Stimulated activated CD8-positive, alpha-beta memory T cell treated with anti-CD3 and anti-CD28 coated beads, Interleukin-4, amount 100 ng/mL, for 24 hours (primary cell): ENCODE measurements around the gene ANKRD23.

Experiments
- DNase-seq: peaks from one replicate; pipeline ENCODE4 v3.0.0-alpha.2; 2020; ENCODE audit warnings: low read depth

ANKRD23 gene

DNA sequence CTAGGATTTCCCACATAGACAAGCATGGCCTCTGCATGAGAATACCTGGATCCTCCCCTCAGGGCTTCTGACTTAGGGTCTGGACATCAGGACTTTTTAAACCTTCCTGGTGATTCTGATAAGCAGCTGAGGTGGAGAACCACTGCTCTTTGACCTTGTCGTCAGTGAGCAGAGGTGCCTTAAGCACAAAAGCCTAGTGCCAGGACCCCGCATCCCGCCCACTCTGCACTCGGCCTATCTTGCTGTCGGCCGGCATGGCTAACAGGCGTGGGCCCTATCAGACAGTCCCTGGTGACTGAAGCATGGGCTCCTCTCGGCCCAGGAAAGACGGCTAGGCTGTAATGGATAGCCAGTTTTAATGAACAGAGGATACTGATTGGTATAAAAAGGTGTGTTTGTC is 6.2 kb downstream of the ANKRD23 start:
- DNase-seq: no peak

DNA sequence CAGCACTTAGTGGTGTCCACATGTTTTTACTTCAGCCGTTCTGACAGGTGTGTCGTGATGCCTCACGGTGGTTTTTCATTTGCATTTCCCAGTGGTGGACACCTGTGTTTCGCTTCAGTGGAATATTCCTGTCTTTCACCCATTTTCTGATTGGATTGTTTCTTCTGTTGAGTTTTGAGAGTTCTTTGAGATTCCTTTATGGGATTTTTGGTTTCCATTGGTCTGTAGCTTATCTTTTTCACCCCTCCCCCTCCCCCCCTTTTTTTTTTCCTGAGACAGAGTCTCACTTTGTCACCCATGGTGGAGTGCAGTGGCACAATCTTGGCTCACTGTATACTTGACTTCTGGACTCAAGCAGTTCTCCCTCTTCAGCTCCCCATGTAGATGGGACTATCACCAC is 8.0 kb downstream of the ANKRD23 start:
- DNase-seq: no peak

DNA sequence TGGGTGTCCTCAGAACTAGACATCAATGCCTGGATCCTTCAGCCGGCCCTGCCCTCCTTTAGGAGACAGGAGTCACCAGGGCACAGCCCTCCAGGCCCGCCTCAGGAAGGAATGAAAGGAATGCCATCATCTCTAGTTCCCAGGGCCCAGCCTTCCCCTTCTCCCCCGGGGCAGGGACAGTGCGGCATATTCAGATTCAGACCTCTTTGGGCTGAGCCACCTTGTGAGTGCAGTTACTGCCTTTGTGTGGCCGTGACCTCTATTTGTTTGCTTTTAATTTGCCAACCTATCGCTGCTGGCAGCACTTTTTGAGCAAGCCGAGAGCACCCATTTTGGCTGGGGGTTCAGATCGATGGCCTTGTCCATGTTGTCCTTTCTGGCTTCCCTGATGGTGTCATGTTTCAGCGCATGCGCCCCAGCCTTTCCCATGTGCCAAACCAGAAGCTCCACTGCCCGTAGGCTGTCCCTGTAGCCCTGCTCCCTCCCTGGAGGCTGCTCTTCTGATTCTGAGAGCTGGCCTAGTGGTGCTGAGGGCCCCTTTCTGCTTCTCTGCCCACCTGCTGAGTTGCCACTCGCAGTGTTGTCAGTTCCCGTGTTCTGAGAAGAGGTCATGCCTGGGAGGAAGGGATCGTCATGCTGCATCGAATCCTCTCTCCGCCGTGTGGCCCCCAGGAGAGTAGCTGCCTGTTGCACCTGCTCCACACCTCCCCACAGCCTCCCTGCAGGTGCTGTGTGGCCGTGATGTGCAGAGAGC is 10.9 kb downstream of the ANKRD23 start:
- DNase-seq: no peak

DNA sequence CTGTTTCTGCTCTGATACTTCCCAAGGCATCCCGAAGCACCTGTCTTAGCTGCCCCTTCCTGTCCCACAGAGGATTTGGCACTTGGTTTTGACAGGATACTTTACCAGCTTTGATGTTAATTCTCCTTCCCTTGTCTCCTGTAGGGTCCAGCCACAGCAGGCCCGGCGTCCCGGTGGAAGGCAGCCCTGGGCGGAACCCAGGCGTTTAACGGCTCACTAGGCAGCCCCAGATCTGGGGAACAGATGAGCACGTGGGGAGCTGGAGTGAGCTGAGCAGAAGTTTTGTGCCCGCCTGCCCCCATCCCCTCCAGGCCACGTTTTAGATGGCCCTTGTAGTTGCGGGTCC is 11.4 kb downstream of the ANKRD23 start:
- no peak for DNase-seq

DNA sequence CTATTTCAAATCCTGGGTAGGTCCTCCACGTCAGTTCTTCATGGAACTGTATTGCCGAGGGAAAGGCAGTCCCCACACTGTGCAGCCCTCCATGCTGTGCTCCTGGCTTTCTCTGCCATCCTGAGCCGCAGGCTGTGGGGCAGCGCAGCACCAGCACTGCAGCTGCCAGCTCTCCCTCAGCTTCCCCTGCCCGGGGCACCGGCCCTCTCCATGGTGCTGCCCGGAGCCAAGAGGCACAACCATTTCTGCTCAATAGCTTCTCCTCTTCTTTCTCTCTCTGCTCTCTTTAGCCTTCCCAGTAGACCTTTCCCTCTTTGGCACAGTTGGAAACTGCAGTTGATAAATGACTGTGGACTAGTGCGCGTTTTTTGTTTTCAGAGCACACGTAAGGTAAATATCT is 12.1 kb downstream of the ANKRD23 start:
- DNase-seq: no peak

DNA sequence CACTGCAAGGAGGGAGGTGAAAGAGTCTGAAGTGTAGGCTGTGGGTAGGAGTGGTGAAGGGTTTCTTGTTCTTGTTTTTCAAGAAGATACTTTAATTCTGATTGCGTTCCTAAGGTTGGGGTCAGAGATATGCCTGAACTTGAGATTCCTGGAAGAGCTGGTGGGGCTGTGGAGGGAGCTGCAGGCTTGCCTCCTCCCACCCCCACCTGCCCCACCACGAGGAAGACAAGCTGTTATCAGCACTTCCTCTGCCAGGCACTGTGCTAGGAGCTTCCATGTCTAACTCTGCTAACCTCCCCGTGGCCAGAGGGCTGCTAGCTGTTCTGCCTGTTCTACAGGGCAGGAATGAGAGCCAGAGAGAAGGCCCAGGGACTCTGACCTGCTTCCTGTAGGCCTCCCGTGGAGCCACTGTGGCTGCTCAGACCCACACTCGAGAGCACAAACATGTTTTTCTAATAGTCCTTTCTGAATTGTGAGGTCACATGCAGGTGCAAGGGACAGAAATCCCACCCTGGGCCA is 13.7 kb downstream of the ANKRD23 start:
- DNase-seq: no peak

DNA sequence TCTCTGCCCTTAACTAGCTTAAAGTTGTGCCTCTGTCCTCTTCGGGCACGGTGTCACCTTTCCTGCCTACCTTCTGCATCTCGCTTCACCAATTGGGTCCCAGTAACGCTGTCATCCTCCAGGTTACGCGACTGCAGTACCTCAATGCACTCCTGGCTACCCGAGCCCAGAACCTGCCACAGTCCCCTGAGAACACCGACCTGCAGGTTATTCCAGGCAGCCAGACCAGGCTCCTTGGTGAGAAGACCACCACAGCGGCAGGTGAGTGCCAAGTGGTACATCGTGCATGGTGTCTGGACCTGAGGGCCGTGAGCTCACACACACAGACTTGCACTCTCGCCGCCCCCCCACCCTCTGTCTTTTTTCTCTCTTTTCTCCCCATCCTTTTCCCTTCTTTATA is 14.9 kb downstream of the ANKRD23 start:
- DNase-seq: no peak

DNA sequence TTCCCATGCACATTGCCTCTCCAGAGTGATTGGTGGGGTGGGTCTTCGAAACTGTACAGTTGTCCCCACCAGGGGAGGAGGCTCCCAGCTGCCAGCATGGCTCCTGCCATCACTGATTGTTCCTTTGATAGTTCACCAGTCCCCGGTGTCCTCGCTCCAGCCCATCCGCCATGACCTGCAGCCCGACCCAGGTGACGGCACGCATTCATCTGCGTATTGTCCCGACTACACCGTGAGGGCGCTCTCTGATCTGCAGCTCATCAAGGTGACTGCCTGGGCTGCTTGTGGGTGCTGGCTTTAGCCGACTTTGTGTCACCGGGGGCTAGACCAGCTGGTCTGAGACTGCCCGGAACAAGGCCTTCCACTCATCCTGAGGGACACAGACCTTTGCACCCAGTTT is 15.4 kb downstream of the ANKRD23 start:
- no peak for DNase-seq

DNA sequence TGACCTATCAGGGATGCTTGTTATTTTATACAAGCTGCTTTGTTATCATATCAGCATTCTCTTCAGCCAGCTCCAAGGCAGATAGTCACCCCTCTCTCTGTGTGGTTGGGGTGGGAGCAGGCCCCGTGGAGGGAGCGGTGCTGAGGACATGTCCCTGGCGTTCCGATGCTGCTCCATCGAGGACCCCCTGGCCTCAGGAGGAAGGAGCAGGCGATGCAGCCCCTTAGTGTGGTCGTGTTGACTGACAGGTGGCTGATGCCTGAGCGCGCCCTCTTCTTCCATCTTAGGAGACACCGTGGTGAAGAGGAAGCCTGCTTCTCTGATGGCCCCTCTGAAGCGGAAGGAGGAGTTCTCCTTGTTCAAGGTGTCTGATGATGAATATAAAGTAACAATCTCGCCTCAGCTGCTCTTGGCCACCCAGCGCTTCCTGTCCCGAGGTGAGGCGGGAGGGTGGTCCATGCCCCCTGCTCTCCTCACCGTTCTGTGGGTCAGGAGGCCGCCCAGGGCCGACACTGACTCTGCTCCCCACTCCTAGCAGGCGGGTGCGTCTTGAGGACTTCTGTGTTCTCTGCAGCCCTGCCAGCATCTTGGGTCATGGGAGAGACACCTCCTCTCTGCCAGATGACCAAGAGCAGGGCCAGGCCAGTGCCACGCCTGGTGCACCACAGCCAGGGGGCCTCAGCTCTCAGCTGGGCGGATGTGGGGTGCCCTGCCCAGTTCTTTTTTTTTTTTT is 17.1 kb downstream of the ANKRD23 start:
- no peak for DNase-seq

DNA sequence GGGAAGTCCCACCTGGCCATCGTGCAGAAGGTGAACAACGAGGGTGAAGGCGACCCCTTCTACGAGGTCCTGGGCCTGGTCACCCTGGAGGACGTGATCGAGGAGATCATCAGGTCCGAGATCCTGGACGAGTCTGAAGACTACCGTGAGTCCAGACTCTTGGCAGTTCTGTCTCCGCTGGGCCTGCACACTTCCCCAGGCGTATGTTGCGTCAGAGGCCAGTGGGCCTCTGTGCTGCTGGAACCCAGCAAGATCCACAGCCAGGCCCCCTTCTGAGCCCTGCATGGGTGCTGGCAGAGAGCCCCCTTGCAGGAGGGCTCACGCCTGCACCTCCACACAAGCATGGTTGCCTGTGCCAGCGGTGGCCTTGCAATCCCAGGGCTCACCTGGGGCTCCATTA is 18.8 kb downstream of the ANKRD23 start:
- DNase-seq: no peak

DNA sequence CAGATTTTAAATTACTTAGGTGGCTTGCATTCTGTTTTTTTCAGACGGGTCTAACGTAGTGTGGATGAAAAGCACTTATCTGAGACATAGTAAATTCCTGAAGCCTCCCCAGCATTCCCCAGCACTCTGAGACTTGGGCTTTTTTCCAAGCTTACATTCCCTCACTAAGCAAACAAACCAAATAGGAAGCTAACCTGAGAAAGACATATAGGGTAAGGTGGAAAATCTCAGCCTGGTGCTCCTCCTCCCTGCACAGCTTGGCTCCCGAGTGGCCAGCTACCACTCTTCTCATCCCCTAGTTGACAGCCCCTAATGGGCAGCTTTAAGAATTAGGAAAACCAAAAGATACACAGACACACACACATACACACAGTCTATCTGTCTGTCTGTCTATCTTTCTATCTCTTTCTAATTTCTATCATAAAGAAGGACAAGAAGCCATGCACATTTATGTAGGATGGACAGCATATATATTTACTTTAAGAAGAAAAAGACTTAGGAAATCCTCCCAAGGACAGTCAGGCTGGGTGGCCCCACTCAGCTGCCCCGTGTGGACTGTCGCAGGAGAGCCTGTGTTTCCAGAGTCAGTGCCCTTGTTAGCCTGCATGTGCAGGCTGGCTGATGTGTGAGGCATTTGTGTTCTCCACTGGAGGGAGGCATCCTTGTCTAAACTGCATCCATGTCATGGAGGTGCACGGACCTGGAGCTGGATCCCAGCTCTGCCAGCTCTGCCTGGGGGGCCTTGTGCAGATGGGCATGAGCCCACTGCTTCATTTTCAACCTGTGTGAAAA is 19.5 kb downstream of the ANKRD23 start:
- no peak for DNase-seq

DNA sequence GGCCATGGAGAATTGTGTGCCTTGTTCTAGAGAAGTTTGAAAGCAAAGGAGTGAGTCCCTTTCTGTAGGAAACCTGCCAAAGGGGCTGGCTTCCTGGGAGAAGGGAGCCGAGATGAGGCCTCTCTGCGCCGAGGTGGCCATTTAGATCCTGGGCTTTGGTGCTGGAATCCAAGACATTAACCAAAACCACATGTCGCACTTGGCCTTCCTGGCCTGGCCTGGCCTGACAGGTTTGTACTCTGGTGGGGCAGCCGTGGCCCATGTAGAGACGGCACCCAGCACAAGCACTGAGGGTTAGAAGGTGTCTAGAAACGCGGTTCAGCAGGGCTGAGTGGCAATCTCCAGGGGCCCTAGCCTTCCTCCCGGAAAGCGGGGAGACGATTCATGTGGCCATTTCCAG is 20.6 kb downstream of the ANKRD23 start:
- DNase-seq: no peak

DNA sequence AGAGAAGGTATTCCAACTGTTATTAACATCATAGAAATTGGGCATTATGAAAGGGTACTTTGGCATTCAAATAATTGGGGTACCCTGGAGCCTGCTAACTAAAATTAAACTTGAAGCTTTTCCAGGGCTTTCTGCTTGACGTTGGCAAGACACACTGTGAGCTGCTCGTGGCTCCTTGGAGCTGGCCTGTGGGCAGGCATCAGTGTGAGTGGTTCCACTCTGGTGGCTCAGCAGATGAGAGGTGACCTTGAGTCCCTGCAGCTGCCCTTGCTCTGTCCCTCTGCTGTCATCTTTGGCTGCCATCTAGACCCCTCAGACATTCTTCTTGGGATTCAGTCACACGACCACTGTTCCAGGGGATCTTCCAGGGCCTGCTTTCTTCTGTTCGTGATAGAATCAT is 21.0 kb downstream of the ANKRD23 start:
- DNase-seq: no peak

DNA sequence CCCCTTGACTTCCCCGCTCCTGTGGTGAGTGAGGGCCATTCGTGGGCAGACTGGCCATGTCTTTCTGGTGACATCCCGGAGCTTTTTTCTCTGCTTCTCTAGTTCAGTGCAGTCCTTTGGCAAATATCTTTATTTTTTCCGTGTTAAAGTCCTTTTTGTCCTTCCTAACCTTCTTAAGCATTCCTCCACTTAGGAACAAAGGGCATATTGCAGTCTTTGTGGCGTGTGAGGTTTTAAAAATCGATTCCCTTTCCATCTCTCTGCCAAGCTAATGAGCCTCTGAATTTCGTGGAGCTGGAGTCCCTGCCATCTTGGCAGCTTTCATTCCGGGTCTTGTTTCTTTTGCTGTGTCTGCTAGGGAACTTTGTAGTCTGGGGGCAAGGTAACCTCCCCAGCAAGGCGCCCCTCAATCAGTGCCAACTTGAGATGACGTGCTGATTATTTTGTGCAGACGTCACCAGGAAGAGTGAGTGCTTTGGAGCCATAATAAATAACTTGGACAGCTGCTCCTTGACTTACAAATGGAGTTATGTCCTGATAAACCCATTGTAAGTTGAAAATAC is 22.6 kb downstream of the ANKRD23 start:
- DNase-seq: no peak

DNA sequence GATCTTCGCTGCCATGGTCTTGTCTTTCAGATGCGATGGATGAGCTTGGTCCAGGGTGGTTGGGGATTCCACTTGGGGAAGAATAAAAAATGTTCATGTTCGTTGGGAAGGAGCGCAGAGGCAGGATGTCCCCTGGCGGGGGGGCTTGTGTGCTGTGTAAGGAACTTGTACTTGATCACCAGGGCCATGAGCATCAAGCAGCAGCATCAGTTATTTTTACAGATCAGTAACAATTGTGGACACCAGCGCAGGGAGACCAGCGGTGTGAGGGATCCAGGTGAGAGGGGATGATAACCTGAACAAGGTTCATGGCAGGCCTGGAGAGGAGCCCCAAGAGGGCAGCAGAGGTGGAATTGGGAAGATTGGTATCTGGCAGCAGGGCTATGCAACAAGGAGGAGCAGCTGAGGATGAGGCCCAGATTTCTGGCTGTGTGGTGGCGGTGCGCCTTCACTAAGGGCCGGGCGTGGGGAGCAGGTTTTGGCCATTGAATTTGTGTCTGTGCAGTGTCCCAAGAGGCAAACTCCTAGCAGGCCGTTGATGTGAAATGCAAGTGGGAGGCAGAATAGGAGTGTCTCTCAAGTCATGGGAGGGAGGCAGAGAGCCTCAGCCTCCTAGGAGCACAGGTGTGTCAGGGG is 23.8 kb downstream of the ANKRD23 start:
- no peak for DNase-seq

DNA sequence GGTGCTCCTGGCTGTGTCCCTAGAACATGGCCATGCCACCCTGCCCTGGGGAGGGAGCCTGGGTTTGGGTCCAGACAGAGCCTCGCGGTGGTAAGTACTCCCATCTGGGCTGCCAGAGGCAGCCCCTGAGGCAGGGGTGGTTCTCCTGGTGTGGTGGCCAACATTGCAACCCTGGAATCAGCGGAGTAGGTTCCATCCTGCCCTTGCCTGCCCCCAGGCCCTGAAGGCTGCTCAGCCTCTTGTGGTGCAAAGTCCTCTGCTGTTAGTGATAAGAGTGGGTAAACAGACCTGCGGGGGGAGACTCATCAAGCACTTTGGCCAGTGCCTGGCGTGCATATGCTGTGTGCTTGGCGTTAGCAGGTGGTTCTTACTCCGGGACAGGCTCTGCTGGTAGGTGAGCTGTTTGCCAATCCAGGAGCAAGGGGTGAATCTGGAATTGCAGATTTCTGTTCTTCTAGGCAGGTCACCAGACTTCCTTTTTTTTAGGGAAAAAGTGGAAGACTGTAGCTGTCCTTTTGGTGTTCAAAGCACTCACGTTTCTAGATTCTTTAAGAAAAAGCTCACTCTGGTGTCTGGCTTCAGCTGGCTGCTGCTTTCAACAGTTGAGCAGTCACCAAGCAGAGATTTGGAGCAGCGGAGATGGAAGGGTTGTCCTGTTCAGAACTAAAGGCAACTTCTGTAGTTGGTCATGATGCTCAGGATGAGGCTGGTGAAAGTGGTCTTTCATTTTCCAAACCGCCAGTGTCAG is 24.5 kb downstream of the ANKRD23 start:
- DNase-seq: no peak

DNA sequence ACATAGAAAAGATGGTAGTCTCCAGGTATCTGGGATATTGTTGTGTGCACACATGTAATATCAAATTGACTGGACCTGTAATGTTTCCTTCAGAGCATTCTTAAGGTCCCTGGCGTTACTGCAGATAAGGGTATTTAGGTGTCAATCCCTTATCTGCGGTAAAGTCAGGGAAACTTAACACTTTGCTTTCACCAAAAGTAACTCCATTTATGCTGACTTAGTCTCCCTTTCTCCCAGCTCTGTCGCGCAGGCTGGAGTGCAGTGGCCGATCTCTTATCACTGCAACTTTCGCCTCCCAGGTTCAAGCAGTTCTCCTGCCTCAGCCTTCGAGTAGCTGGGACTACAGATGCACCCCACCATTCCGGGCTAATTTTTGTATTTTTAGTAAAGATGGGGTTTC is 25.9 kb downstream of the ANKRD23 start:
- no peak for DNase-seq

DNA sequence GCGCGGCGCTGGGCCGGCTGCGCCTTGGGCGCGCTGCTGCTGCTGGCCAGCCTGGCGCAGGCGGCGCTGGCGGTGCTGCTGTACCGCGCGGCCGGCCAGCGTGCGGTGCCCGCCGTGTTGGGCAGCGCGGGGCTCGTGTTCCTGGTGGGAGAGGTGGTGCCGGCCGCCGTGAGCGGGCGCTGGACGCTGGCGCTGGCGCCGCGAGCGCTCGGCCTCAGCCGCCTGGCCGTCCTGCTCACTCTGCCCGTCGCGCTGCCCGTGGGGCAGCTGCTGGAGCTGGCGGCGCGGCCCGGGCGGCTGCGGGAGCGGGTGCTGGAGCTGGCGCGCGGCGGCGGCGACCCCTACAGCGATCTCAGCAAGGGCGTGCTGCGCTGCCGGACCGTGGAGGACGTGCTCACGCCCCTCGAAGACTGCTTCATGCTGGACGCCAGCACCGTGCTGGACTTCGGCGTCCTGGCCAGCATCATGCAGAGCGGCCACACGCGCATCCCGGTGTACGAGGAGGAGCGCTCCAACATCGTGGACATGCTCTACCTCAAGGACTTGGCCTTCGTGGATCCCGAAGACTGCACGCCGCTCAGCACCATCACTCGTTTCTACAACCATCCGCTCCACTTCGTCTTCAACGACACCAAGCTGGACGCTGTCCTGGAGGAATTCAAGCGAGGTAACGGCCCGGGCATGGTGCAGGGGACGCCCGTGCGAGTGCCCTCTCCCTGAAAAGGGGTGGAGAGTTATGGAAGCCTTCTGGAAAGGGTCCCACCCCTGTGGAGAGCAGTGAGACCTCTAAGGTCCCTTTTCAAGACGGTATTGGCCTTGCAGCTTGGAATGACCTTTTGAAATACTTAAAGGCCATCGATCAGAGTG is 26.8 kb downstream of the ANKRD23 start:
- DNase-seq: no peak

DNA sequence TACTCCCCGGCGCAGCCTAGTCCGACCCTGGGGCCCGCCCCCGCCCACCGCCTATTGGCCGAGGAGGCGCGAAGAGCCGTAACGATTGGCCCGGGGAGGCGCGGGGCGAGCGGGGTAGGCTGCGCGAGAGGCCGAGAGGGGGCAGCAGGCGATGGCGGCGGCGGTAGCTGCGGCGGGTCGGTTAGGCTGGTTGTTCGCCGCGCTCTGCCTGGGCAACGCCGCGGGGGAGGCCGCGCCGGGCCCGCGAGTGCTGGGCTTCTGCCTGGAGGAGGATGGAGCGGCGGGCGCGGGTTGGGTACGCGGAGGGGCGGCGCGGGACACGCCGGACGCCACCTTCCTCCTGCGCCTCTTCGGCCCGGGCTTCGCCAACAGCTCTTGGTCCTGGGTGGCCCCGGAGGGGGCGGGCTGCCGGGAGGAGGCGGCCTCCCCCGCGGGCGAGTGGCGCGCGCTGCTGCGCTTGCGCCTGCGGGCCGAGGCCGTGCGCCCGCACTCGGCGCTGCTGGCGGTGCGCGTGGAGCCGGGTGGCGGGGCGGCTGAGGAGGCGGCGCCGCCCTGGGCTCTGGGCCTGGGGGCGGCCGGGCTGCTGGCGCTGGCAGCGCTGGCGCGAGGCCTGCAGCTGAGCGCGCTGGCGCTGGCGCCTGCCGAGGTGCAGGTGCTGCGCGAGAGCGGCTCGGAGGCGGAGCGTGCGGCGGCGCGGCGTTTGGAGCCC is 27.5 kb downstream of the ANKRD23 start, which contains the start of gene CNNM3:
CNNM3 (plus strand) TSS at position 142 of the 709 bp plus-strand sequence; CDS start at position 152, 10 bp downstream.
- peak; percentile 96 for DNase-seq
